Epithelial cell of prostate (primary cell): ENCODE data around the gene CHD5.

Source experiments
- DNase-seq: peaks from one replicate; pipeline ENCODE4 v3.0.0-alpha.2; 2011; ENCODE audit warnings: low read depth, low spot score
- H3K27ac ChIP-seq: fragments of 450-650 bp; 2 replicates; pipeline ENCODE4 v1.5.1; 2017; ENCODE audit warnings: mild to moderate bottlenecking

The CHD5 gene

DNA sequence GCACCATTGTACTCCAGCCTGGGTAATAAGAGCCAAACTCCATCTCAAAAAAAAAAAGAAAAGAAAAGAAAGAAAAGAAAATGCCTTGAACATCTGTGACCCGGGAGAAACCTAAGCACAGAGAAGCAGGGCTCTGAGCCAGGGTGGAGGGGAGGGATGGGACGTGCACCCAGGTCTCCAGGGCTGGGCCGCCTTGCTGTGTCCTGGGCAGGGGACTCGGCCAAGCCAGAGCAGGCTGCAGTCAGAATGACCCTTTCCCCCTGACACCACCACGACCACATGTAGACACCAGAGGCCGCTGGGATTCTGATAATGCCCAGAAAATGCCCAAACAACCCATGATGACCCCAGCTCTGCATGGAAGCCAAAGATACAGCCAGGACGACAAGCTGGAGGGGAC lies 17.8 kb downstream of the CHD5 start:
- no peak for DNase-seq

GRCh38 chr1:6158181-6158580 lies 21.9 kb downstream of the CHD5 start:
- DNase-seq = no peak

More for the DNA sequence above, 17.8 kb downstream of the CHD5 start:
- H3K27ac ChIP-seq = no peak overlapping the region

GRCh38 chr1:6157528-6158174 lies 22.5 kb downstream of the CHD5 start:
- peak; percentile 83 for DNase-seq
- peak overlapping the region; percentile 49 for H3K27ac ChIP-seq

More at GRCh38 chr1:6158181-6158580, 21.9 kb downstream of the CHD5 start:
- H3K27ac ChIP-seq = peak overlapping the region; percentile 49

- no peak for DNase-seq
- H3K27ac ChIP-seq = peak overlapping the region; percentile 49
Measured at GRCh38 chr1:6157132-6157527, 23.0 kb downstream of the CHD5 start.

DNA sequence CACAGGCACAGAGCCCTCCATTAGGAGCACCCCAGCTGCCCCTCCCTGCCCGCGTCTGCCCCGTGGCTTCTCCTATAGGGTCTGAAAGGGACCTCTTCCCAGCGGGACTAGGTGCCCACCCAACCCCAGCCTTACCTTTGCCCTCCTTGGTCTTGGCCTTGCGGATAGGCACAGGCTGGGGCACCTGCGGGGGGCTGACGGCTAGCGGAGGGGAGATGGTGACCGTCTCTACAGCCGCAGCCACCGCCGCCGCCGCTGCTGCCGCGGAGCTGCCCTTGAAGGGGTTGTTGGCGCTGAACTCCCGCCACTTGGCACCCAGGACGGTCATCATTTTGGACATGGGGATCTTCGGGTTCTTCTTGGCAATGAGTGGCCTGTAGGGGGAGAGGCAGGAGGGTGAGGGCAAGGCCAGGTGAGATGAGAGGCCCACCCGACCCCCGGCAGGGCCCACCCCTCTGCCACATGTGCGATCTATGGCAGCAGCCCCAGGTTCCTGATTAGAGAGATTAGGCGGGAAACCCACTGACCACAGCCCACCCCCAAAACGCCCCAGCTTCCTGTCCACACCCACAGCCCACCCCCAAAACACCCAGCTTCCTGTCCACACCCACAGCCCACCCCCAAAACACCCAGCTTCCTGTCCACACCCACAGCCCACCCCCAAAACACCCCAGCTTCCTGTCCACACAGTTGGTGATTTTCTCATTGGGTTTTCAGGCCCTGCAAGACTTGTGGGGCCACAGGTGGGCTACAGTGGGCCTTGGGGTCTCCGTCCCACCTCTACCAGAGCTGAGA lies 25.4 kb downstream of the CHD5 start:
- H3K27ac ChIP-seq = no peak overlapping the region
- DNase-seq = no peak

- H3K27ac ChIP-seq = no peak overlapping the region
- no peak for DNase-seq
Measured at GRCh38 chr1:6152882-6153281, 27.2 kb downstream of the CHD5 start.

GRCh38 chr1:6152181-6152580 lies 27.9 kb downstream of the CHD5 start:
- H3K27ac ChIP-seq = no peak overlapping the region
- no peak for DNase-seq

DNA sequence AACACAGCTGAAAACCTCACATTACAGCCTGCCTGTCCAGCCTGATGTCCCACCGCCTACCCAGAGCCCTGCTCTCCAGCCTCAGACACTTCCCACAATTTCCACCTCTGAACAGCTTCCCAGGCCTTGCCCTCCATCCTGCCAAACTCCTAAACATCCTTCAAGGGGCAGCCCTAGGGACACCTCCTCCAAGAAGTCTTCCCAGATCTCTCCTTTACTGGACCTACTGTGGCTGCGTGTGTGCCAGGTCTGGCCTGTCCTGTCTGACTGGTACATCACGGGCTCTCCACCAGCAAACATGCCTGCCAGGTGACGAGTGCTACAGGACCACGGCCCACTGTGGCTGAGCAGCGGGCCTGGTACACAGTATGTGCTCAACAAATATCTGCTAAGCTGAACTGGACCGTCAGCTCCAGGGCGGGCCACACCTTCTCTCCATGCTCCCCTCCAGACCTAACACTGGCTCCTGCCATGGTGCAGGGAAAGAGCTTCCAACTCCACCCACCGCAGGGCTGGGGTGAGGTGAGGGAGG lies 28.8 kb downstream of the CHD5 start:
- DNase-seq = no peak
- H3K27ac ChIP-seq = no peak overlapping the region

GRCh38 chr1:6150006-6150938 lies 29.8 kb downstream of the CHD5 start:
- no peak overlapping the region for H3K27ac ChIP-seq
- DNase-seq = no peak

GRCh38 chr1:6149597-6149996 lies 30.5 kb downstream of the CHD5 start:
- DNase-seq = no peak
- no peak overlapping the region for H3K27ac ChIP-seq

DNA sequence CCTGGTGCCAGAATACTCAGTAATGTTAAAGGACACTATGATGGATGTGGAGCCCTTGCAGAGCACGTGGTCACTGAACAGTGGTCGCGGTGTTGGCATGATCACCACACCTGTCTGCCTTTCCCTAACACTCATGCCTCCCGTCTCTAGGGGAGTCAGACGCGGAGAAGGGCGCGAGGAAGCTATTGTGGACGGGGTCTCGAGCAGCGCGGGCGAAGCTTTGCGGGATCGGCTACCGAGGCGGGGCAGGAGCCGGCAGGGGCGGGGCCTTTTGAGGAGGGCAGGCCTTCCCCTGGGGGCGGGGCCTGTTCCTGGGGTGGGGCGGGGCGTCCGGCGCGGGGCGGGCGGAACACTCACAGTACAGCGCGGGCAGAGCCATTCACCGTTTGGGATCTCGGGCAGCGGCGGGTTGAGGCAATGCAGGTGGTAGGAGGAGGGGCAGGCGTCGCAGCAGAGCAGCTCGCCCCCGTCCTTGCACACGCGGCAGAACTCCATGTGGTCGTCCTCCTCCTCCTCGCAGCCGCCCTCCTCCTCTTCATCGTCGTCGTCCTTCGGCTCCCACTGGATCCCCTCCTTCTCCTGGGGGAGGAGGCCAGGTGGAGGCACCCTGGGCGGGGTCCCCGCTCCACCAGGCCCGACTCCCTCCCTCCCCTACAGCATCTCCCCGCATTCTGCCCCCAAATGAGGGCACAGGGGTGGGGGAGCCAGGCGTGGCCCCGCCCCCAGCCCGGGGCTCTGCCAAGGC lies 31.5 kb downstream of the CHD5 start:
- DNase-seq = no peak
- H3K27ac ChIP-seq = no peak overlapping the region

DNA sequence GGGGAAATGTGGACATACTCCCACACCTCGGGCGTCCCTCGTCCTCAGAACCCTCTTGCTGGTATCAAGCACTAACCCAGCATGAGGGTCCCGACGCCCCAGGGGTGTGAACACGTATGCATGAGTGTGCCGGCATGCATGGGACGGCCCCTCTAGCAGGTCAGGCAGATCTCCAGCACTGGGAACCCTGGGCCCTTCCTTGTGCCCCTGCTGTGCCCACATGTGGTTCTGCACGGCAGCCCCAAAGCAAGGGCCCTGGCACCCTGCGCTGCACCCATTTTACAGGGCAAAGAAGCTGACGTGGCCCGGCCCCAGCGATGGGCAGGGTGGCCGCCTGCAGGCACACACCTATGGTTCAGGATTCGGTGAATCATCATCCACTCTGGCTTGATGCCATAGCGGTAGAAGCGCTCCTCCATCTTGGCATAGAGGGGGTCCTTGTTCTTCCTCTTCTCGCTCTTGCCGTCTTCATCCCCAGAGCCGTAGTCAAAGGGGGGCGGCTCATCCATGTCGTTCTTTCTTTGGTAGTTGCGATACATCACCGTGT lies 34.2 kb downstream of the CHD5 start:
- DNase-seq = no peak
- H3K27ac ChIP-seq = no peak overlapping the region

DNA sequence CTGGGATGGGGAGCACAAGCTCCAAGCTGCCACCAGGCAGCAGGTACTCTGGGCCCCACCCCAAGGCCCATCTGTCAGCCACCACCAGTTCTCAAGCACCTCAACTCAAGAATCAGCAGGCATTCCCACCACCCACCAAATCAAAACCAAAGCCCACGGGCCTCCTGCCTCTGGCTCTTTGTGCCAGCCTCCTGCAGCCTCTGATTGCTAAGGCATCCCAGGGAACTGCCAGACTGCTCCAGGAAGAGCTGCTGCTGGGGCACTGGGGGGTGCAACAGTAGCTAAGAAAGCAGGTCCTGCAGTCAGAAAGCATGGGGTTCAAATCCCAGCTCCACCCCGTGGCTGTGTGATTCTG lies 34.7 kb downstream of the CHD5 start:
- no peak overlapping the region for H3K27ac ChIP-seq
- no peak for DNase-seq

- no peak for DNase-seq
- H3K27ac ChIP-seq = no peak overlapping the region
Measured at GRCh38 chr1:6144647-6145395, 35.3 kb downstream of the CHD5 start.

- H3K27ac ChIP-seq = no peak overlapping the region
- DNase-seq = no peak
Measured at GRCh38 chr1:6144175-6144574, 35.9 kb downstream of the CHD5 start.

DNA sequence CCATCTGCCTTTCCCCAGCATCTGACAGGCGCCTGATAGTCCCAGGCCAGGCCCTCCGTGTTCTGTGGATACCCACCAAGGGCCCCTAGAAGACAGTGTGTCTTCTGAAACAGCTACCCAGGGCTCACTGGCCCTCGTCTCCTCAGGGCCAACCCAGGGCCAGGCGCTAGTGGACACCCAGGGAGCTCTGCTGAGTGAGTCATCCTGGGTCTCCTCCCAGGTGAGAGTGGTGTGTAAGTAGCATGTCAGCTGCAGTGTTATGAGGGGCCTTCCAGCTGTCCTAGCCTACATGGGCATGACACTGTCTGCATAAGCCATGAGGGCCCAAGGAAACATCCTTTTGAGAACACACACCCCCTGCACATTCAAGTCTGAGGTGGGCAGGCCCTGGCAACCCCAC lies 36.7 kb downstream of the CHD5 start:
- DNase-seq = no peak
- H3K27ac ChIP-seq = no peak overlapping the region

- no peak for DNase-seq
Measured at GRCh38 chr1:6142734-6143133, 37.4 kb downstream of the CHD5 start.

GRCh38 chr1:6142036-6142621 lies 38.0 kb downstream of the CHD5 start:
- no peak for DNase-seq
- H3K27ac ChIP-seq = no peak overlapping the region

More at GRCh38 chr1:6142734-6143133, 37.4 kb downstream of the CHD5 start:
- no peak overlapping the region for H3K27ac ChIP-seq

GRCh38 chr1:6141592-6141991 lies 38.5 kb downstream of the CHD5 start:
- no peak for DNase-seq
- no peak overlapping the region for H3K27ac ChIP-seq
